GM21737 (cell line): ENCODE data around the gene BOC.

Experiments used
- ATAC-seq: cut with Tn5 transposase; IDR thresholded peaks from one replicate; pipeline ENCODE4 v1.9.1; 2021; ENCODE audit warnings: mild to moderate bottlenecking, moderate library complexity; ENCODE audit not compliant: unreplicated experiment

BOC gene

DNA sequence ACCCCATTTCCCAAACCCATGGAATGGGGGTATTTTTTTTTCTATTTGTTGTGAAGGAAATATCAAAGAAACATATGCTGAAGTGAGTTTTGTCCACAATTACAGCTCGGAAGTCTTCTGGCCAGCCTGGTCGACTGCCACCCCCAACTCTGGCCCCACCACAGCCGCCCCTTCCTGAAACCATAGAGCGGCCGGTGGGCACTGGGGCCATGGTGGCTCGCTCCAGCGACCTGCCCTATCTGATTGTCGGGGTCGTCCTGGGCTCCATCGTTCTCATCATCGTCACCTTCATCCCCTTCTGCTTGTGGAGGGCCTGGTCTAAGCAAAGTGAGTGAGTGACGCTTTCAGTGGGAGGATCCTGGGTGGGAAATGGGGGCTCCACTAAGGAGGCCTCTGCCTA, 71.9 kb downstream of the BOC start:
- ATAC-seq = no peak

GRCh38 chr3:113284453-113285050, 73.2 kb downstream of the BOC start:
- ATAC-seq = no peak

DNA sequence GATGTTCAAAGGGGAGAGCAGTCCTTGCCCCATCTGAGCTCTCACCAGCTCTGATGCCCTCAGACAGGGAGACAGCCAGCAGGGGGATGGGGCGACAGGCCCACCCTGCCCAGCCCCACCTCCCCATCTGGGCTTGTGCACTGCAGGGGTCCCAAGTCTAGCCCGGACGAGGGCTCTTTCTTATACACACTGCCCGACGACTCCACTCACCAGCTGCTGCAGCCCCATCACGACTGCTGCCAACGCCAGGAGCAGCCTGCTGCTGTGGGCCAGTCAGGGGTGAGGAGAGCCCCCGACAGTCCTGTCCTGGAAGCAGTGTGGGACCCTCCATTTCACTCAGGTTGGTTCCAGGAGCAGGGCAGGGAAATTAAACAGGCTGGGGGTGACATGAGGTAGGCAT, 73.9 kb downstream of the BOC start:
- ATAC-seq = no peak

DNA sequence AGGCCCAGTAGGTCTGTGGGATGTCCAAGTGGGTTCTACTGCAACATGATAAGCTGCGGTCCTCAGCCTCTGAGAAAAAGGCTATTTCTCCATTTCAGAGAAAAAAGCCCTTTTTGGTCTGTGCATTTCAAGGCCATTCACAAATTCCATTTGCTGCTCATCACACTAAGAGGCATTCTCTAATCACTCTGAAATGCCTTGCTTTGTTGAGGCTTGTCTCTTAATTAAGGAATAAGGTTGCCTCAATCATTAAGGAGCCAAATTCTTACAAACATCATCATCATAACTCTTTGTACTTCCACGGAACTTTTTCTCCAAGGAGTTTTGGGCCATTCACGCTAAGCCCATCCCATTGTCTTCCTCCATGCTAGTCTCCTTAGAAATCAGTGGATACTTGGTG, 74.4 kb downstream of the BOC start:
- no peak for ATAC-seq

- no peak for ATAC-seq
Observed at GRCh38 chr3:113286524-113286923, 75.2 kb downstream of the BOC start.

- no peak for ATAC-seq
Observed at GRCh38 chr3:113287111-113287802, 75.9 kb downstream of the BOC start.

GRCh38 chr3:113287803-113288648, 76.7 kb downstream of the BOC start:
- ATAC-seq = no peak

- ATAC-seq = no peak
Observed at GRCh38 chr3:113288881-113289280, 77.5 kb downstream of the BOC start.

- no peak for ATAC-seq
Observed at GRCh38 chr3:113291572-113291971, 80.2 kb downstream of the BOC start.

GRCh38 chr3:113292933-113293332, 81.6 kb downstream of the BOC start:
- no peak for ATAC-seq

DNA sequence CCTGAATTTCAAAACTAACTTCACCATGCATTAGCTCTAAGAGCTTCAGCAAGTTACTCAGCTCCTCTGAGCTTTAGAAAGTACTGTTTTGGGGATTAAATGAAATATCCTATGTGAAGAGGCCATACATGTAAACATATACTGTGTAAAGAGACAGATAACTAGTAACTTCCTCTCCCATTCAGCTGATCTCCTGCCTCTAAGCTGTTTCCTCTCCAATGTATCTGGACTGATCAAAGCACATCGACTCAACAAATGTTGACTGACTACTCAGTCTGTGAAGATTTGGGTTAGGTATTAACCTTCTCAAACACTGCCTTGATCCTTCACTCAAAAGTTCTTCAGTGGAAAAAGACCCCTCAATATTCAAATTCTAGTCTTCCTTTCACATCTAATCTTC, 82.0 kb downstream of the BOC start:
- ATAC-seq = no peak

GRCh38 chr3:113295463-113295862, 84.1 kb downstream of the BOC start:
- no peak for ATAC-seq

DNA sequence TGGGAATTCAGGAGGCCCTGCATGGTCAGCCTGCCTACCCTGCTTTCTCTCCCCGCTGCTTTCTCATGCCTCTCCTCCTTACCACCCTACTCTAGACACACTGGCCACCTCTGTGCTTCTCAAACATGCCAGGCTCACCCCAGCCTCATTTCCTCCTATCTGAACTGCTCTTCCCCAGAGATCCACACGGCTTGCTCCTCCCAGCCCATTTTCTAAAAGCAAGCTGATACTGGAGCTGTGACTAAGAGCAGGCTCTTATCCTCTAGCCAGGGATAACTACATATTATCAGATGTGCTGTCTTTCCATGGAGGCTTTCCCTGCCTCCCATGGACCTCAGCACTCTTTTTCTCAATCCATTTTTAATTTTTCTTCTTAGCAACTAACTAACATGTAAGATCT, 85.9 kb downstream of the BOC start:
- no peak for ATAC-seq

GRCh38 chr3:113297841-113298240, 86.5 kb downstream of the BOC start:
- ATAC-seq = no peak

DNA sequence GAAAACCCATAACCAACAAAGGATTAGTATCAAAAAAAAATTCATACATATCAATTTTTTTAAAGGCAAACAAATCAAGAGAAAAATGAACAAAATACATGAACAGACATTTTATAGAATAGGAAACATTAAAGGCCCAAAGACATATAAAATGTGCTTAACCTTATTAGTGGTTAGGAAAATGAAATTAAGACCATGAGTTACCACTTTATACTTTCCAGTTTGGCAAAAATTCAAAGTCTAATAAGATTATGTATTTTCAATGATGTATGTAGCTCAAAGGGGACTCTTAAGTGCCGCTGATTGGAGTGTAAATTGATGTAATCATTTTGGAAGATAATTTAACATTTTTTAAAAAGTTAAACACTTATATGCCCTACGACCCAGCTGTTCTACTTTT, 89.2 kb downstream of the BOC start:
- ATAC-seq = no peak

DNA sequence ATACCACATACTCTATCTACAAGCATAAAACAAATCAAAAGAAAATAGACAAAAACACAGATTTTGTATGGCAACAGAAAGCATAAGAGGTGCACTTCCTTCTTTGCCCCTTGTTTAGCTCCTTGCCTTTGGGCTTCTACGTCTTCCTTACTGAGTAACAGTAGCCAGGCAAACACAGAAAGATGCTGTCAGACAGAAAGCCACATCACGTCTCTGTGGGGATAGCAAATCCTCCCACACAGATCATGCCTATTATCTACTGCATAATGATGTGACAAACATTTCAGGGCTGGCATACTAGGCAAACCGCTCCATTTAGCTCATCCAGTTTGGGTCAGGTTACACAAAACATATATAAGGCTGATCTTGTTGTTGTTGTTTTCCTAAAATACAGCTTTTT, 92.7 kb downstream of the BOC start:
- ATAC-seq = no peak

GRCh38 chr3:113304856-113305540, 93.6 kb downstream of the BOC start:
- no peak for ATAC-seq

GRCh38 chr3:113310960-113311359, 99.6 kb downstream of the BOC start:
- ATAC-seq = no peak

DNA sequence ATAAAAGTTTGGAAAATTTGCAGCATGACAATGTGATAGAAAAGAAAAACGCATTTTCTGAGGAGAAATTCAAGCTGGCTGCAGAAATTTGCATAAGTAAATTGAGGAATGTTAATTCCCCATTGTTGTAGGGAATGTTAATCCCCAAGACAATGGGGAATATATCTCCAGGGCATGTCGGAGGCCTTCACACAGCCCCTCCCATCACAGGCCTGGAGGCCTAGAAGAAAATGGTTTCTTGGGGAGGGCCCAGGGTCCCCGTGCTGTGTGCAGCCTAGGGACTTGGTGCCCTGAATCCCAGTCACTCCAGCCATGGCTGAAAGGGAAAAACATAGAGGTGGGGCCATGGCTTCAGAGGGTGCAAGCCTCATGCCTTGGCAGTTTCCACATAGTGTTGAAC, 101.1 kb downstream of the BOC start:
- ATAC-seq = no peak

DNA sequence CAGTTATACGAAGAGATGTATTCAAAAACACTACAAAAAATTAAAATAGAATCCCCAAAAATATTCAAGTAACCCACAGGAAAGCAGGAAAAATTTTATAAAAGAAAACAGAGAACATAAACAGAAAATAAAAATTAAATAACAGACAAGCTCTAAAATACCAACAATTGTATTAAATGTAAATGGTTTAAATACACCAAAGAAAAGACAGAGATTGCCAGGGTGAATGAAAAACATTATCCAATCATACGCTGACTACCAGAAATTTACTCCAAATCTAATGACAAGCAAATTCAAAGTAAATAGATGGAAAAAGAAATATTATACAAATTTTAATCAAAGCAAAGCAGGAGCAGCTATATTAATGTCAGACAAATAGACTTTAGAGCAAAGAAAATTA, 103.6 kb downstream of the BOC start:
- no peak for ATAC-seq

DNA sequence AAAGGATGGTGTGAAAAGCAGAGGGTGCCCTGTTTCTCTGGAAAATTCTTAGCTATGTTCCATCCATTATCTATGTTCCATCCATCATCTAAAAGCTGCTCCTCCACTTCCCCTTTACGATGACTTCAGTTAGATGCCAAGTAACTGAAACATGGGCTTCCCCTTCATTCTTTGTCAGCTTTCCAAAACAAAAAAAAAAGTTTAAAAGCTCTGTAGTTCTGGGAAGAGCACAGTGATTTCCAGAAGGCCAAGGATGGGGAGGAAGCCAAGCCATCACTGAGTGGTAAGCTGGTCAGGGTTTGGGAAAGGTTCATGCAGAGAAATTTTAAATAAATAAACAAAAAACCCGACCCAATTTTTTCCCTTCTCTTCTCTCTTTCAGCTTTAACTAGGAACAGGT, 118.4 kb downstream of the BOC start:
- no peak for ATAC-seq

GRCh38 chr3:113330742-113331141, 119.4 kb downstream of the BOC start:
- ATAC-seq = no peak
